Measurements from ENCODE around the gene LTBP3.
"Not testable (repeated sequence)": the region's sequence is repeated elsewhere in the genome, so short reads cannot be mapped to it uniquely, and the experiment has no call there.

GRCh38 chr11:65564879-65565559, 6.9 kb upstream of the LTBP3 start:
- TF ChIP-seq POLR2AphosphoS5 (IDR thresholded peaks at IDR 0.05); CTCF (IDR thresholded peaks at IDR 0.05 in 8 of 11, conservative IDR thresholded peaks at IDR 0.05 in 3 of 11): not testable (repeated sequence)

Measured in spleen (tissue), 7 donors.